GM23248 (cell line): ENCODE data around the gene ROCK2. TPM values are rescaled to one million over a fixed set of nuclear protein-coding genes. Genes with fewer than 3 reads are reported as not detected.

ENCODE experiments used
- DNase-seq: peaks from one replicate; pipeline ENCODE4 v3.0.0-alpha.2; 2015
- H2AFZ ChIP-seq: fragments of 200-600 bp; sonication (generic); 2 replicates; pipeline ENCODE4 v1.6.1; 2016; ENCODE audit warnings: antibody characterized with exemption
- H3F3A ChIP-seq: fragments of 200-600 bp; sonication (generic); 2 replicates; pipeline ENCODE4 v1.6.1; 2016; ENCODE audit warnings: mild to moderate bottlenecking, antibody characterized with exemption, mixed run types; ENCODE audit not compliant: insufficient read depth
- H3K27ac ChIP-seq: fragments of 200-600 bp; sonication (generic); 2 replicates; pipeline ENCODE4 v1.5.1; 2016; ENCODE audit warnings: mild to moderate bottlenecking
- H3K27me3 ChIP-seq: fragments of 200-600 bp; sonication (generic); replicated peaks from 2 replicates; pipeline ENCODE4 v1.6.1; 2016; ENCODE audit warnings: mild to moderate bottlenecking; ENCODE audit not compliant: insufficient read depth
- H3K36me3 ChIP-seq: fragments of 200-600 bp; sonication (generic); 2 replicates; pipeline ENCODE4 v1.6.1; 2016; ENCODE audit warnings: low read depth, mild to moderate bottlenecking
- H3K4me1 ChIP-seq: fragments of 200-600 bp; sonication (generic); 2 replicates; pipeline ENCODE4 v1.6.1; 2016; ENCODE audit warnings: mild to moderate bottlenecking; ENCODE audit not compliant: insufficient read depth
- H3K4me2 ChIP-seq: fragments of 200-600 bp; sonication (generic); one replicate; pipeline ENCODE4 v1.6.1; 2016; ENCODE audit warnings: mild to moderate bottlenecking; ENCODE audit not compliant: unreplicated experiment
- H3K4me3 ChIP-seq: fragments of 200-600 bp; sonication (generic); 2 replicates; pipeline ENCODE4 v1.5.1; 2016; ENCODE audit warnings: mild to moderate bottlenecking
- H3K79me2 ChIP-seq: fragments of 200-600 bp; sonication (generic); 2 replicates; pipeline ENCODE4 v1.6.1; 2016; ENCODE audit warnings: mild to moderate bottlenecking; ENCODE audit not compliant: insufficient read depth
- H3K9ac ChIP-seq: fragments of 200-600 bp; sonication (generic); 2 replicates; pipeline ENCODE4 v1.6.1; 2016; ENCODE audit warnings: mild to moderate bottlenecking
- H3K9me2 ChIP-seq: fragments of 200-600 bp; sonication (generic); 2 replicates; pipeline ENCODE4 v1.6.1; 2016; ENCODE audit warnings: mixed run types, mild to moderate bottlenecking, moderate library complexity; ENCODE audit not compliant: insufficient read depth
- H3K9me3 ChIP-seq: fragments of 200-600 bp; sonication (generic); one replicate; pipeline ENCODE4 v1.6.1; 2017; ENCODE audit warnings: low read depth
- H4K20me1 ChIP-seq: fragments of 200-600 bp; sonication (generic); 2 replicates; pipeline ENCODE4 v1.6.0; 2016; ENCODE audit not compliant: insufficient read depth
- EZH2 ChIP-seq: fragments of 200-600 bp; sonication (generic); IDR thresholded peaks from 2 replicates; pipeline ENCODE4 v1.6.1; 2018; ENCODE audit warnings: antibody characterized with exemption, mild to moderate bottlenecking; ENCODE audit not compliant: insufficient read depth, poor library complexity, severe bottlenecking
- EZH2phosphoT487 ChIP-seq: fragments of 200-600 bp; sonication (generic); IDR thresholded peaks from 2 replicates; pipeline ENCODE4 v1.6.1; 2018; ENCODE audit warnings: antibody characterized with exemption, moderate library complexity, mild to moderate bottlenecking, low read depth; ENCODE audit not compliant: insufficient read depth
- WGBS, 2 experiments: methylation state at CpG; one replicate each; pipeline ENCODE4 v1.1.6; 2015 to 2017; ENCODE audit warnings: low lambda C conversion rate in 2 of 2, low coverage in 1 of 2; ENCODE audit errors: missing lambda C conversion rate in 2 of 2; 5-methylcytosine and 5-hydroxymethylcytosine counted together
- in situ Hi-C: fragments of 300-500 bp; cut with MboI; formaldehyde crosslinking; loops from 2 replicates; pipeline ENCODE4 v1.15.0; 2020
- polyA plus RNA-seq: library from polyadenylated mRNA; unstranded; fragments of >200 nt; fragmentation: Nextera tagmentation; extraction: Ambion mirVana; gene quantifications from 2 replicates; pipeline ENCODE4 v1.2.1, GENCODE V29; 2016
- total RNA-seq: library from RNA; depleted of rRNA; stranded (reverse); fragments of >200 nt; shearing (Covaris generic); gene quantifications from 2 replicates; pipeline ENCODE4 v1.2.3, GENCODE V29; 2014

ROCK2 gene
- total and polyA plus RNA-seq, 2 experiments from 2014 or later: 19.9 to 38.3 TPM

DNA sequence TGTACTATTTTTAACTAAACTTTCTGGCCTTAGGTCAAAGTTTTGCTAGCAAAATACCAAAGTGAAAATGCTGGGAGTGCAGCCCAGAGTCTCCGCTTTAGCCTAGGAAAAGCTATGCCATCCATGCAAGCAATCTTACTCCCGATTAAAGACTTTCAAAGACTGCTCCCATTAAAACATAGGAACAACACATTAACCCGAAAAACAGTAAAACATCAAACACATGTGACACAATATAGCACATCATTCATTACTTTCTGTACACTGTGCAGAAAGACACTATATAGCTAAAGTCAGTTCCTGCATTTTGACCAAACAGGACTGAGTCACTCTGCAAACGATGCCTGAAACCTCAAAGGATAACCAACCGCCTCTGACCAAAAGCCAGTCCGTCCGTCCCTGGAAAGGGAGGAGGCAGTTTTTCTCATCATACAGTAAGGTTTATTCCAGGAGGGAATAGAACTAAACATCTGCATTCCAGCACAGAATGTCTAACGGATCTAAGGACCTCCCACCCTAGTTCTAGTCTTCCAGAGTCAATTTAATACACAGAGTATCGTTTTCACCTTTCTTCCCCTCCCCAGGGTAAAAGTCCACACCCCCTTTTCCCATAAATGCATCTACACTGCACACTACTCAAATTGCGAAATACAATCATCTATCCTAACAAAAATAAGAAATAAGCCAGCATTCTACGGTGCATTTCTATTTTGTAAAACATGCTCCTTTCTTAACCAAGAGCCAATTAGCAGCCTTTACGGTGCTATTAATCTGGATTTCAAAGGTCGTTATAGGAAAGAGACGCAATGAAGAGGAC, 1.7 kb downstream of the ROCK2 start:
- no peaks in the 10 kb centered on the region for H3K27me3 ChIP-seq
- H3K36me3 ChIP-seq: no peaks in the 10 kb centered on the region
- H3K27ac ChIP-seq: peak overlapping the region; percentile 95
- H3K4me3 ChIP-seq: peak overlapping the region; percentile 94
- no peaks in the 10 kb centered on the region for H4K20me1 ChIP-seq
- H3K79me2 ChIP-seq: peaks cover 64% of the 10 kb centered on the region
- peak overlapping the region; percentile 89 for H3K4me2 ChIP-seq
- H3K4me1 ChIP-seq: peaks cover 36% of the 10 kb centered on the region
- H3F3A ChIP-seq: peaks cover 38% of the 10 kb centered on the region
- 1 to 2% methylated on average over 14 of the region's 14 CpGs for WGBS, 2 experiments
- no peaks in the 10 kb centered on the region for H3K9me2 ChIP-seq
- TF ChIP-seq EZH2 (no peak), EZH2phosphoT487 (no peak)
- no peaks in the 10 kb centered on the region for H3K9me3 ChIP-seq
- DNase-seq: peak; percentile 91
- H3K9ac ChIP-seq: peak overlapping the region; percentile 90
- in situ Hi-C loops: no loop called here
- peak overlapping the region; percentile 55 for H2AFZ ChIP-seq

DNA sequence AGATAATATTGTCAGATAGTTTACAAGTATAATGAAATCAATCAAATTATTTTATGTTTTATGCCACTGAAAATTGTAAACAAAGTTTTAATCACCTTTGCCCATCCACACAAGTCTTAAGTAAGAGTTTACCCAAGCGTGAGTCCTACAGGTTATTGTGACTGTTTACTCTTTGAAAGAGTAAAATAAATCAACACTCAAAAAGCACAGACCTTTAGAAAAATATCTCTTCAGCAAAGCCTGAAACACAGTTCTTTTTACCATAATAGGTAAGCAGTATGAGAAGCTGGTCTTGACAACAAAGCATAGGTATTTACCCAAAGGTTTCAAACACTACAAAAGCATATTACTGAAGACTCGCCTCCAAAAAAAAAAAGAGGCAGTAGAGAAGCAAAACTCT, 3.7 kb downstream of the ROCK2 start:
- Histone ChIP-seq H3K4me2 (peak overlapping the region; percentile 89), H3K27ac (no peak overlapping the region), H3K79me2 (peaks cover 84% of the 10 kb centered on the region)

DNA sequence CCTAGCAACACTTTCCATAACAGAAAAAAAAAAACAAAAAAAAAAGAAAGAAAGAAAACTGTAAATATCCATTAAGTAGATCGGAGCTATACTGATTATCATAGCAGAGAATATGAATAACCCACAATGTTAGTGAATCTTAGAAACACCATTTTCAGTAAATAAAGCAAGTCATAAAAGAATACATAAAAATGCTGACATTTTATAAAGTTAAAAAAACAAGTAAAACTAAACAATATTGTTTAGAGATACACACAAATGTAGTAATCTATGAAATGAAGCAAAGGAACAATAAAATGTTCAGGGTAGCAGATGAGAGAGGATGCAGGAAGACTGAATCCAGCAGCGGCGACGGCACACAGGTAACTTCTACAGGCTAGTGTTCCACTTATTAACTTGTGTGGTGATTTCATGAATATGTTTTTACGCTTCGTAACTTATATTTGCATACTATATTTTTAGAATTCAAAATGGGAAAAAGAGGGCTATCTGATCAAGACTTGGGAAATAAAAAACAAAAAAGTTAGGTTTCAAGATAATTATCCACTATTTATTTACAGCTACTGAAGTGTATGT, 4.8 kb downstream of the ROCK2 start:
- no peak for DNase-seq
- H3K4me2 ChIP-seq: peak overlapping the region; percentile 16
- no peak overlapping the region for H3K27ac ChIP-seq

More for the DNA sequence above, 3.7 kb downstream of the ROCK2 start:
- H3K36me3 ChIP-seq: no peaks in the 10 kb centered on the region
- H3K9me2 ChIP-seq: no peaks in the 10 kb centered on the region
- no peaks in the 10 kb centered on the region for H3K9me3 ChIP-seq
- H3K4me1 ChIP-seq: peaks cover 32% of the 10 kb centered on the region
- in situ Hi-C loops: no loop called here
- H4K20me1 ChIP-seq: no peaks in the 10 kb centered on the region
- no peak for DNase-seq
- peaks cover 32% of the 10 kb centered on the region for H3F3A ChIP-seq
- H3K9ac ChIP-seq: no peak overlapping the region
- H3K27me3 ChIP-seq: no peaks in the 10 kb centered on the region
- WGBS, 2 experiments: 53 to 58% methylated on average over 2 of the region's 2 CpGs
- TF ChIP-seq EZH2 (no peak), EZH2phosphoT487 (no peak)
- H2AFZ ChIP-seq: no peak overlapping the region
- H3K4me3 ChIP-seq: peak overlapping the region; percentile 94

GRCh38 chr2:11338580-11338979, 5.9 kb downstream of the ROCK2 start:
- WGBS, 2 experiments: 89 to 91% methylated on average over 5 of the region's 5 CpGs
- Histone ChIP-seq H3F3A (peaks cover 27% of the 10 kb centered on the region), H3K9me2 (no peaks in the 10 kb centered on the region), H2AFZ (no peak overlapping the region), H3K9ac (no peak overlapping the region), H3K4me1 (peaks cover 36% of the 10 kb centered on the region), H3K4me3 (no peak overlapping the region), H3K4me2 (no peak overlapping the region), H3K27ac (no peak overlapping the region), H3K27me3 (no peaks in the 10 kb centered on the region), H3K9me3 (no peaks in the 10 kb centered on the region), H4K20me1 (0 out of 2 replicates have a peak, but pooled peaks cover 3% of the 10 kb centered on the region), H3K36me3 (no peaks in the 10 kb centered on the region), H3K79me2 (peaks cover 100% of the 10 kb centered on the region)
- in situ Hi-C loops: no loop called here
- TF ChIP-seq EZH2phosphoT487 (no peak), EZH2 (no peak)
- no peak for DNase-seq

More for the DNA sequence above, 4.8 kb downstream of the ROCK2 start:
- H3K9me3 ChIP-seq: no peaks in the 10 kb centered on the region
- H2AFZ ChIP-seq: no peak overlapping the region
- no peak overlapping the region for H3K4me3 ChIP-seq
- H3K9me2 ChIP-seq: no peaks in the 10 kb centered on the region
- 98 to 99% methylated on average over 6 of the region's 6 CpGs for WGBS, 2 experiments
- in situ Hi-C loops: no loop called here
- no peaks in the 10 kb centered on the region for H3K36me3 ChIP-seq
- H3F3A ChIP-seq: peaks cover 27% of the 10 kb centered on the region
- peaks cover 95% of the 10 kb centered on the region for H3K79me2 ChIP-seq
- no peaks in the 10 kb centered on the region for H4K20me1 ChIP-seq
- H3K9ac ChIP-seq: no peak overlapping the region
- TF ChIP-seq EZH2phosphoT487: no peak
- no peak for TF ChIP-seq EZH2
- H3K4me1 ChIP-seq: peaks cover 36% of the 10 kb centered on the region
- no peaks in the 10 kb centered on the region for H3K27me3 ChIP-seq
